NCI-H2227 (cell line): ENCODE data around the gene CDK19.
"Not testable (repeated sequence)": the region's sequence is repeated elsewhere in the genome, so short reads cannot be mapped to it uniquely, and the experiment has no call there.

Experiments
- DNase-seq: peaks from one replicate; lab custom pipeline; 2025; ENCODE audit not compliant: unreplicated experiment; lab: John Stamatoyannopoulos, UW

The CDK19 gene

DNA sequence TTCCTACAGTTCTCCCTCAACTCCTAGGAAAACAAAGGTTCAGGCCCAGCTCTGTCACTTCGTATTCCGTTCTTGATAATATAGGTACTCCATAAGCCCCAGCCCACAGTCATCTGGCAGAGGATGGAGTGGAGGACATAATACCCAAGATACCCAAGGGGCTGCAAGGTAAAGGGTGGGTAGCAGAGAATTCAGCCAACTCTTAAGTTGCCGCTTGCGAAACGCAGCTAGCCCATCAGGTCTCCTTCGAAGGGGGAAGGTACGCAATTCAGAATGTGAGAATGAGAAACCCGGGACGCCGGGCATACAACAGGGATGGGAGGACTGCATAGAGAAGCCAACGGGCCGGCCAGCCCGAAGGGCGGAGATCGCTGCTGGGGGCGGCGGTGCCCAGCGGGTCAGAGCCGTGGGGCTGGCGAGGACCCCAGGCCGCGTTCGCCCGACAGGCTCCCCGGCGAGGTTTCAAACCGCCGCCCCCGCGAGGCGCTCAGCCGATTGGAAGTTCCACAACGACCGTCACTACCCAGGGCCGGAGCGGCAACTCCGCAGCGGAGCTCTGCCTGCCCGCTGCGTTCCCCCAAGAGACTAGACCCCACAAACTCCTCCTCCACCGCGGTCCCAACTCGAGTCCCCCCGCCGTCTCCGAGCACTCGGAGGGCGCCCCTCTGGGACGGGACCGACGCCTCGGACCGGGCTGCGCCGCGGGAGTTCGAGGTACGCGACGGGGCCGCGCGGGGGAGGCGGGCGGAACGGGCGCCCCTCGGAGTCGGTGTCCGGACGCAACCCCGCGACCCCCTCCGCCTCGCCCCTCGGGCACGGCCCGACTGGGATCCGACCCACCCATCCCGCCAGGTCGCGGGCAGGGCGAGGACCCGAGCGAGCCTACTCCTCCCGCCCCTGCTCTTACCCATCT lies 911 bp downstream of the CDK19 start:
- peak; percentile 61 for DNase-seq

GRCh38 chr6:110813338-110814101 lies 1.7 kb downstream of the CDK19 start:
- no peak for DNase-seq

DNA sequence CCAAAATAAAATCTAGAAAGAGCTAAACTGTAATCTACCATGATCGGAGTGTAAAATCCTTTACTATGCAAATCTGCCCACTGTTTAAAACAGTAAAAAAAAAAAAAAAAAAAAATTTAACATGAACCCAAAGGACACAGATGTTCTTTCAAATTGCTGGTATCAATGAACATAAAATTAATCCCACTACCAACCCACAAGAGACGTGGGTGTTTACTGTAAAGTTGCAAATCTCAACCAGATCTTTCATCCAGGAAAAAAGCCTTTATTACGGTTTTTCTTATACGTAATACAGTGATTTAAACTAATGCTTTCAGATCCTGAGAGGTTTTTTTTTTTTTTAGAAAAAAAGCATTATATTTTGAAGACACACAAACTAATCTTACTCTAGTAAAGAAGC lies 2.5 kb downstream of the CDK19 start:
- no peak for DNase-seq

GRCh38 chr6:110810896-110811586 lies 4.2 kb downstream of the CDK19 start:
- no peak for DNase-seq

- DNase-seq, result no peak
These were observed 5.5 kb downstream of the CDK19 start for GRCh38 chr6:110809792-110810191.

GRCh38 chr6:110802175-110802574 lies 13.1 kb downstream of the CDK19 start:
- not testable (repeated sequence) for DNase-seq

- no peak for DNase-seq
These were observed 14.5 kb downstream of the CDK19 start for GRCh38 chr6:110800839-110801196.

GRCh38 chr6:110800196-110800838 lies 15.0 kb downstream of the CDK19 start:
- DNase-seq, result no peak

DNA sequence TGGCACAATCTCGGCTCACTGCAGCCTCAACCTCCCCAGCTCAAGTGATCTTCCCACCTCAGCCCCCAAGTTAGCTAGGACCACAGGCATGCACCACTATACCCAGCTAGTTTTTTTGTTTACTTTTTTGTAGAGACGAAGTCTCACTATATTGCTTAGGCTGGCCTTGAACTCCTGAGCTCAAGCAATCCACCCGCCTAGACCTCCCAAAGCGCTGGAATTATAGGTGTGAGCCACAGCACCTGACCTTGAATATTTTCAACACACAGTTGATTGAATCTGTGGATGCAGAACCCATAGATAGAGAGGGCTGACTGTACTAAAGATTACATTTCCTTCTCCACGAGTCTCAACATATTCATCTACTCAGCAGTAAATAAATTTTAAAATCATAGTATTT lies 15.6 kb downstream of the CDK19 start:
- no peak for DNase-seq

DNA sequence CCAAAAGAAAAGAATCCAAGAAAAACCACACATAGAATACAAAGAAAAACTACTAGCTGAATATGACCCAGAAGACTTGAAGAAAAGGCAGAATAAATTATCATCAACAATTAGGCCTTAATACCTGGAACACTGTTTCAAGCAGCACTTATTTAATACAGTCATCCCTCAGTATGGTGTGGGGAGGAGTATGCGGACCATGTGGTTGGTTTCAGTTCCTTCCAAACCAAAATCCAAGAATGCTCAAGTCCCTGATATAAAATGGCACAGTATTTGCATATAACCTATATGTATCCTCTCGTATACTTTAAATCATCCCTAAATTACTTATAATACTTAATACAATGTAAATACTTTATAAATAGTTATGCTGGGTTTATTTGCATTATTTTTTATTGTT lies 16.1 kb downstream of the CDK19 start:
- no peak for DNase-seq

DNA sequence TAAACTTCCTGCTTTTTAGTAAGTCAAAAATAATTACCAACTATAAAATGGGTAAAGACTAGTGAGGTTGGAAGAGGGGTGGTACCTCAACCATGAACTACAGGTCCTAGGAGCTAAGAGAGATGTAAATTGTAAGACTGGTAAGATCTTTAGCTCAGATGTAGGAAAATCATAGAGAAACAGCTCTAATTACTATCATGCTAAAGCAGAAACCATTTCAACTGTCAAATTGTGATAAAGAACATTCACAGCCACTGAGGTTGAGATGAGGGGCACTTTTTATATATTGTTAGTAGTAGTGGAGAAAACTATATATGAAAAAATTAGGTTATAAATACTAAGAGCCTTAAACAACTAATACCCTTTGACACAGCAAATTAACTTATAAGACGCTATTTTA lies 20.0 kb downstream of the CDK19 start:
- DNase-seq, result no peak

DNA sequence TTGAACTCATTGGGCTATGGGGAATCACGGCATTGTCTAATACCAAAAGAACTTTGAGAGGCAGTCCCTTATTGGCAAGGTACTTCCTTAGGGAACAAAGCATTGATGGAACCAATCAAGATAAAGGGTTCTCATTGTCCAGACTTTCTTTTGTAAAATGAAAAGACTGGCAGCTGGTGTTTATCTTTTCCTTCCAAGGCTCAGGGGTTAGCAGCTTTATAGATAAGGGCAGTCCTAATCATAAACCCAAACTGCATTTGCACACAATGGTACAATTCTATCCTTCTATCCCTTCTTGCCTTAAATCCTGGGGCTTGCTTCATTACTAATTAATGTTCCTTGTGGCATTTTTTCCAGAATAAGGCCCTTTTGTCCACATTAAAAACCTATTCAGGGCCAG lies 28.6 kb downstream of the CDK19 start:
- DNase-seq, result no peak

DNA sequence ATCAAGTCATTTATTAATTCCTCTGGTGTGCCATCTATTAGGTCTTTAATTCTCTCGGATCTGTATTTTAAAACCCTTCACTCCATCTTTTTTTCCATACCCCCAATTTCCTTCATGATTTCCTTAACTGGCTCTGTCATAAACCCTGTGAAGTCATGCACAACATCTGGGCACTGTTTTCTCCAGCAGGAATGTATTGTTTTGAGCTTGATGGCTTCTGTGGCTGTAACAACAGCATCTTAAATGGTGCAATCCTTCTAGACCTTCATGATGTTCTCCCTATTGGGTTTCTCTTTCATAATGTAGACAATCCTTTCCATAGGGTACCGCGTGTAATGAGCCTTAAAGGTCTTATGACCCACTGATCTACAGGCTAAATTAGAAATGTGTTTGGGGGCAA lies 29.0 kb downstream of the CDK19 start:
- DNase-seq, result no peak

DNA sequence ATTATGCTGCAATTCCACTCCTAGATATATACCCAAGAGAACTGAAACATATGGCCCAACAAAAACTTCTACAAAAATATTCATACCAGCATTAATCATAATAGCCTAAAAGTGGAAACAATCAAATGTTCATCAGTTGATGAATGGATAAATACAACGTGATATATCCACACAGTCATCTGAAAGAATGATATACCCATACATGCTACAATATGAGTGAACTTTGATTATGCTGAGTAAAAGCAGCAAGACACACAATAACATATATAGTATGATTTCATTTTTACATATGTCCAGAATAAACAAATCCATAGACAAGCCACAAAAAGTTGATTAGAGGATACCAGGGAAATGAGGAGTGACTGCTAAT lies 30.7 kb downstream of the CDK19 start:
- no peak for DNase-seq

DNA sequence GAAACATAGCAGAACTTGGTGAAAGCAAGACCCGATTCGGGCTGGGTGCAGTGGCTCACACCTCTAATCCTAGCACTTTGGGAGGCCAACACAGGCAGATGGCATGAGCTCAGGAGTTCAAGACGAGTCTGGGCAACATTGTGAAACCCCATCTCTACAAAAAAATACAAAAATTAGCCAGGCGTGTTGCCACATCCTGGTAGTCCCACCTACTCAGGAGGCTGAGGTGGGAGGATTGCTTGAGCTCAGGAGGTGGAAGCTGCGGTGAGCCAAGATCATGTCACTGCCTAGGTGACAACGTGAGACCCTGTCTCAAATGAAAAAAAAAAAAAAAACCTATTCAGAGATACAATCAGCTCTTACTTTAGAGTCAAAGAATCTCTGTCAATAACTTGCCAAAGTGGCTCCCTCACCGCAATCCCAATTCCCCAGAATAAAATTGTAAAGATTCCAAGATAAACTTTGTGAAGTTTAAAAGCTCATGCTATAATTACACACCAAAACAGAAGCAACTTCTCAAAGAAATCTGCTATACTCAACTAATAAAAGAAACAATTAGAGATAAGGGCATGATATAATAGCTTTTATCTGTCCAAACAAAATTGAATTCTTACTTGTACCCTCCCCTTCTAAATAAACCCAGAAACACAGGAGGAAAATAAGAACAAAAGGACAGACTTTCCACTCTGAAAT lies 33.6 kb downstream of the CDK19 start:
- no peak for DNase-seq

- no peak for DNase-seq
These were observed 36.9 kb downstream of the CDK19 start for GRCh38 chr6:110778333-110778732.

DNA sequence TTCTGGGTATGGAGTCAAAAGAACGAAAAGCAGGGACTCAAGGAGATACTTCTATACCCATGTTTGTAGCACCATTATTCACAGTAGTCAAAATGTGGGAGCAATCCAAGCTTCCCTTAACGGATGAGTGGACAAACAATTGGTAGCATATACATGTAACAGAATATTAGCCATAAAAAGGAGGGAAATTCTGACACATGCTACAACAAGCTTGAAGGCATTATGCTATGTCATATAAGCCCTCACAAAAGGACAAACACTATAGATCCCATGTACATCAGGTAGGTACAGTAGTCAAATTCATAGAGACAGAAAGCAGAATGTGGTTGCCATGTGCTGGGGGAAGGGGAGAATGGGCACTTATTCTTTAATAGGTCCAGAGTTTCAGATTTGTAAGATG lies 37.6 kb downstream of the CDK19 start:
- DNase-seq, result no peak

DNA sequence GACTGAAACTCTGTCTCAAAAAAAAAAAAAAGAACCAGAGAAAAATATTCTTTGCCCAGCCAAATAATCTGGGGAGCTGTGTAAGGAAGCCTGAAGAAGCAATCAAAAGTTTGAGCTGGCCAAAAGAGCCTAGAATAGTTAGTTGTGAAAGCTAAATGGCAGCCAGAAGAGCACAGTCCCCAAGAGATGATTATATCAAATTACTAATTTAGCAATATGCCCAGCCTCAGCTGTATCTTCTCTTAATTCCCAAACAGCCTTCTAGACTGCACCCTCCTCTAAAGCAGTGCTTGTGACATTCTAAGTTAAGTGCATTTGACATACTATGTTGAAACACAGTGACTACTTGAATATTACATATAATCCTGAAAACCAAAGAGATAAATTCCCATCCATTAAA lies 38.9 kb downstream of the CDK19 start:
- DNase-seq, result no peak

DNA sequence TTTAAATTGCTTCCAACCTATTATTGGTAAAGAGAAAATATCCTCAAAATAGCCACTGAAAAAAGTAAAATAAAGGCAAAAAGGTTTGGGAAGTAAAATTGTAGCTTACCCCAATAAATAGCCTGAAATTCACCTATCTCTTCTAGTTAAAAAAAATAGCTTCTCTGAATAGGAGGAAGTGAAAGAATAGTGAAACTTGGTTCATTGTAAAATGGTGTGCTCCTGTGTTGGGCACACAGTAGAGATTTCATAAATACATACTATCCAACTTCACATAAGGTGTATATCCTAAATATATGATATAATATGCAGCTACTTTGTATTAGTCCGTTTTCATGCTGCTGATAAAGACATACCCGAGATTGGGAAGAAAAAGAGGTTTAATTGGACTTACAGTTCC lies 45.3 kb downstream of the CDK19 start:
- DNase-seq, result no peak

GRCh38 chr6:110768057-110768456 lies 47.2 kb downstream of the CDK19 start:
- no peak for DNase-seq

DNA sequence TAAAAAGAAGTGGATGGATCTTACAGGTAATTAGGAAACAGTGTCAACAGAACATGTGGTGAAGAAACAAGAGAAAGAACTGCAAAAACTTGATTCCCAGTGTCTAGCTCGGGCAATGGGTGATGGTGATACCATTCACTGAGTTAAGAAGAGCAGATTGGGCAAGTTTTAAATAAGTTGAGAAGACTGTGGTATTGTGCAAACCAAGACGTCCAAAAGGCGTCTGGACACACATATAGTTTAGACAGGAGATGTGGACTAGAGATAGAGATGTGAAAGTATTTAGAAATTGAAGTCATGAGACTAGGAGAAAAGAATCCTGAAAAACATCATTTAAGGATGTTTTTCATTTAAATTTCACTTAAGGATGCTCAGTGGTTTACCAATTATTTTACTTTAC lies 53.9 kb downstream of the CDK19 start:
- no peak for DNase-seq
